Neuronal stem cell (in vitro differentiated cells): ENCODE measurements around the gene PDCD6IP.

Experiments
- DNase-seq: peaks from one replicate; pipeline ENCODE4 v3.0.0-alpha.2; 2013; ENCODE audit warnings: low spot score
- H2AFZ ChIP-seq: one replicate; pipeline ENCODE4 v1.6.1; 2013; ENCODE audit warnings: mild to moderate bottlenecking, low read length, inconsistent platforms
- H2AK5ac ChIP-seq: 2 replicates; pipeline ENCODE4 v1.6.1; 2013; ENCODE audit warnings: low read depth, mild to moderate bottlenecking, inconsistent platforms, low read length, moderate library complexity, mixed read lengths
- H2BK120ac ChIP-seq: 2 replicates; pipeline ENCODE4 v1.6.1; 2013; ENCODE audit warnings: low read depth, mild to moderate bottlenecking, inconsistent platforms, low read length, moderate library complexity, mixed read lengths
- H2BK12ac ChIP-seq: one replicate; pipeline ENCODE4 v1.6.1; 2013; ENCODE audit warnings: low read length, inconsistent platforms
- H2BK15ac ChIP-seq: 2 replicates; pipeline ENCODE4 v1.6.1; 2013; ENCODE audit warnings: mild to moderate bottlenecking, low read length, inconsistent platforms, mixed read lengths
- H2BK5ac ChIP-seq: one replicate; pipeline ENCODE4 v1.6.1; 2013; ENCODE audit warnings: inconsistent platforms, mild to moderate bottlenecking, low read length, moderate library complexity
- H3K14ac ChIP-seq: one replicate; pipeline ENCODE4 v1.6.1; 2013; ENCODE audit warnings: low read length, inconsistent platforms
- H3K18ac ChIP-seq: 2 replicates; pipeline ENCODE4 v1.6.1; 2013; ENCODE audit warnings: low read length, inconsistent platforms
- H3K23ac ChIP-seq: 2 replicates; pipeline ENCODE4 v1.6.1; 2013; ENCODE audit warnings: low read depth, mild to moderate bottlenecking, mixed read lengths, low read length, inconsistent platforms; ENCODE audit not compliant: poor library complexity
- H3K27ac ChIP-seq: replicated peaks from 3 replicates; pipeline ENCODE4 v1.5.1; 2013; ENCODE audit warnings: low read length, inconsistent platforms
- H3K27me3 ChIP-seq, 3 experiments: 2 replicates each; pipeline ENCODE4 v1.6.1; 2013; ENCODE audit warnings: low read length in 3 of 3, mild to moderate bottlenecking in 2 of 3, inconsistent platforms in 1 of 3, low read depth in 1 of 3, mixed read lengths in 1 of 3, moderate library complexity in 1 of 3; ENCODE audit not compliant: control insufficient read depth in 3 of 3, insufficient read depth in 3 of 3
- H3K36me3 ChIP-seq, 2 donors: replicated peaks in 1 of 2; 2 replicates each; pipeline ENCODE4 v1.6.1; 2013; ENCODE audit warnings: low read length in 2 of 2; ENCODE audit not compliant: control insufficient read depth in 2 of 2, insufficient read depth in 2 of 2
- H3K4ac ChIP-seq: 2 replicates; pipeline ENCODE4 v1.6.1; 2013; ENCODE audit warnings: inconsistent platforms, mild to moderate bottlenecking, low read length, moderate library complexity
- H3K4me1 ChIP-seq, 2 donors: 1 replicate in 1 of 2; 2 replicates in 1 of 2; pipeline ENCODE4 v1.6.1; 2013; ENCODE audit warnings: low read length in 2 of 2, low read depth in 1 of 2; ENCODE audit not compliant: control insufficient read depth in 2 of 2, insufficient read depth in 1 of 2
- H3K4me2 ChIP-seq: one replicate; pipeline ENCODE4 v1.6.1; 2013; ENCODE audit warnings: mild to moderate bottlenecking, low read length, inconsistent platforms; ENCODE audit not compliant: insufficient read depth, poor library complexity, severe bottlenecking
- H3K4me3 ChIP-seq, 2 donors: 2 replicates each; pipeline ENCODE4 v1.5.1; 2013; ENCODE audit warnings: low read length in 2 of 2, mild to moderate bottlenecking in 2 of 2, inconsistent platforms in 1 of 2, moderate library complexity in 1 of 2
- H3K79me1 ChIP-seq: one replicate; pipeline ENCODE4 v1.6.1; 2013; ENCODE audit warnings: low read depth, mild to moderate bottlenecking, inconsistent platforms, low read length, moderate library complexity
- H3K9ac ChIP-seq: one replicate; pipeline ENCODE4 v1.6.1; 2013; ENCODE audit warnings: mild to moderate bottlenecking, low read depth, low read length, inconsistent platforms; ENCODE audit not compliant: poor library complexity
- H3K9me3 ChIP-seq, 2 donors: replicated peaks in 1 of 2; 2 replicates each; pipeline versions ENCODE3 to v1.6.1; 2013; ENCODE audit warnings: low read length in 2 of 2, mild to moderate bottlenecking in 2 of 2, inconsistent platforms in 1 of 2, low read depth in 1 of 2, mixed read lengths in 1 of 2, moderate library complexity in 1 of 2; ENCODE audit not compliant: control insufficient read depth in 2 of 2, insufficient read depth in 1 of 2
- H4K8ac ChIP-seq: one replicate; pipeline ENCODE4 v1.6.1; 2013; ENCODE audit warnings: low read depth, mild to moderate bottlenecking, inconsistent platforms, low read length, moderate library complexity
- H4K91ac ChIP-seq: one replicate; pipeline ENCODE4 v1.6.1; 2013; ENCODE audit warnings: low read length, low read depth, mild to moderate bottlenecking, inconsistent platforms; ENCODE audit not compliant: poor library complexity
- WGBS, 2 donors: extraction: QIAGEN DNeasy Blood & Tissue Kit; methylation state at CpG; one replicate each; pipeline ENCODE4 v1.1.7; 2013; ENCODE audit warnings: missing lambda C conversion rate in 2 of 2, mixed read lengths in 1 of 2; ENCODE audit not compliant: insufficient read length in 2 of 2, insufficient replicate concordance in 1 of 2; ENCODE audit errors: extremely low coverage in 2 of 2; 5-methylcytosine and 5-hydroxymethylcytosine counted together

PDCD6IP gene

GRCh38 chr3:33908250-33908851 lies 109.9 kb downstream of the PDCD6IP start:
- H3K14ac ChIP-seq = no peak overlapping the region
- no peak overlapping the region for H2BK5ac ChIP-seq
- H3K4me1 ChIP-seq = no peaks in the 10 kb centered on the region
- no peak overlapping the region for H3K27ac ChIP-seq
- H3K4me3 ChIP-seq = no peak overlapping the region
- WGBS, 2 donors = no CpG with 5 or more reads among the region's 4 CpGs
- no peak overlapping the region for H3K23ac ChIP-seq
- no peaks in the 10 kb centered on the region for H3K79me1 ChIP-seq
- no peak overlapping the region for H2AFZ ChIP-seq
- no peak overlapping the region for H4K8ac ChIP-seq
- H2BK15ac ChIP-seq = no peak overlapping the region
- H4K91ac ChIP-seq = no peak overlapping the region
- H3K18ac ChIP-seq = no peak overlapping the region
- H3K27me3 ChIP-seq = no peaks in the 10 kb centered on the region
- no peak overlapping the region for H2AK5ac ChIP-seq
- no peak overlapping the region for H2BK120ac ChIP-seq
- no peak overlapping the region for H3K9ac ChIP-seq
- no peak overlapping the region for H3K4ac ChIP-seq
- DNase-seq = no peak
- H3K36me3 ChIP-seq = no peaks in the 10 kb centered on the region
- no peaks in the 10 kb centered on the region for H3K9me3 ChIP-seq
- H2BK12ac ChIP-seq = no peak overlapping the region
- H3K4me2 ChIP-seq = no peak overlapping the region

- DNase-seq = no peak
- no peak overlapping the region for H3K4me3 ChIP-seq
- no peak overlapping the region for H3K18ac ChIP-seq
- H2BK120ac ChIP-seq = no peak overlapping the region
- H2AK5ac ChIP-seq = no peak overlapping the region
- H4K8ac ChIP-seq = no peak overlapping the region
- H3K14ac ChIP-seq = no peak overlapping the region
- H4K91ac ChIP-seq = no peak overlapping the region
- whole genome bisulfite sequencing, 2 donors = no CpG with 5 or more reads among the region's 5 CpGs
- no peaks in the 10 kb centered on the region for H3K27me3 ChIP-seq
- no peak overlapping the region for H3K27ac ChIP-seq
- H2BK12ac ChIP-seq = no peak overlapping the region
- H3K4ac ChIP-seq = no peak overlapping the region
- no peak overlapping the region for H2BK15ac ChIP-seq
- no peak overlapping the region for H3K9ac ChIP-seq
- no peak overlapping the region for H2AFZ ChIP-seq
- no peak overlapping the region for H3K23ac ChIP-seq
- no peaks in the 10 kb centered on the region for H3K36me3 ChIP-seq
- H3K4me2 ChIP-seq = no peak overlapping the region
- H2BK5ac ChIP-seq = no peak overlapping the region
- no peaks in the 10 kb centered on the region for H3K9me3 ChIP-seq
- no peaks in the 10 kb centered on the region for H3K79me1 ChIP-seq
- peaks cover 0 to 2% of the 10 kb centered on the region in 2 donors for H3K4me1 ChIP-seq
Measured at GRCh38 chr3:33909547-33909946, 111.1 kb downstream of the PDCD6IP start.

GRCh38 chr3:33910031-33910430 lies 111.6 kb downstream of the PDCD6IP start:
- H2AK5ac ChIP-seq = no peak overlapping the region
- DNase-seq = no peak
- no peaks in the 10 kb centered on the region for H3K36me3 ChIP-seq
- no peak overlapping the region for H3K4me3 ChIP-seq
- no peak overlapping the region for H2AFZ ChIP-seq
- no peak overlapping the region for H3K23ac ChIP-seq
- H3K4me2 ChIP-seq = no peak overlapping the region
- H3K27me3 ChIP-seq = no peaks in the 10 kb centered on the region
- H2BK5ac ChIP-seq = no peak overlapping the region
- no peak overlapping the region for H3K27ac ChIP-seq
- no peaks in the 10 kb centered on the region for H3K9me3 ChIP-seq
- WGBS, 2 donors = no CpG with 5 or more reads among the region's 2 CpGs
- H2BK15ac ChIP-seq = no peak overlapping the region
- H4K91ac ChIP-seq = no peak overlapping the region
- peaks cover 0 to 6% of the 10 kb centered on the region in 2 donors for H3K4me1 ChIP-seq
- H2BK120ac ChIP-seq = no peak overlapping the region
- no peak overlapping the region for H3K9ac ChIP-seq
- H3K14ac ChIP-seq = no peak overlapping the region
- H2BK12ac ChIP-seq = no peak overlapping the region
- no peak overlapping the region for H3K4ac ChIP-seq
- H3K18ac ChIP-seq = no peak overlapping the region
- no peak overlapping the region for H4K8ac ChIP-seq
- no peaks in the 10 kb centered on the region for H3K79me1 ChIP-seq

- Histone ChIP-seq H3K9me3 (no peaks in the 10 kb centered on the region), H2AK5ac (no peak overlapping the region), H3K18ac (no peak overlapping the region), H4K8ac (no peak overlapping the region), H3K79me1 (no peaks in the 10 kb centered on the region), H3K14ac (no peak overlapping the region), H3K4me1 (peaks cover 0 to 17% of the 10 kb centered on the region in 2 donors), H2BK120ac (no peak overlapping the region), H2BK15ac (no peak overlapping the region), H3K27me3 (no peaks in the 10 kb centered on the region), H2BK12ac (no peak overlapping the region), H2AFZ (no peak overlapping the region), H3K27ac (no peak overlapping the region), H3K9ac (no peak overlapping the region), H3K4me2 (no peak overlapping the region), H2BK5ac (no peak overlapping the region), H3K36me3 (no peaks in the 10 kb centered on the region), H3K23ac (no peak overlapping the region), H3K4ac (no peak overlapping the region), H4K91ac (no peak overlapping the region), H3K4me3 (no peak overlapping the region)
- DNase-seq = no peak
- WGBS, 2 donors = no CpG with 5 or more reads among the region's 4 CpGs
Measured at GRCh38 chr3:33911525-33912322, 113.3 kb downstream of the PDCD6IP start.
